GM19397 (cell line): ENCODE measurements around the gene KATNBL1.
"Not testable (repeated sequence)": the region's sequence is repeated elsewhere in the genome, so short reads cannot be mapped to it uniquely, and the experiment has no call there.

Source experiments
- ATAC-seq: cut with Tn5 transposase; IDR thresholded peaks from one replicate; pipeline ENCODE4 v1.9.1; 2021; ENCODE audit warnings: mild to moderate bottlenecking, moderate library complexity; ENCODE audit not compliant: unreplicated experiment

The KATNBL1 gene

DNA sequence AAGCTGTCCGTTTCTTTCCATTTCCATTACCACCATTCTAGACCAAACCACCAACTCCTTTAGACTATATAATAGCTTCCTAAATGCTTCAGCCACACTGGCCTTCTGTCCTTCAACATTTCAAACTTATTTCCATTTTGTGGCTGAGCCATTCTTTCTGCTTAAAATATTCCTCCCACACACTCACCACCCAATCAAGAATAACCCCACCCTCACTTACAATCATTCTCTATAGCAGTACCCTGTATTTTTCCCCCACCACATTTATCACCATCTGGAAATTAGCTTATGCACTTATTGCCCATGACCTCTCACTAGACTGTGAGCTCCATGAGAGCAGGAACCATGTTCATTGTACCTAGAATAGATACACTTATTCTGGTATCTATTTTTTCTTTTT lies 6.6 kb downstream of the KATNBL1 start:
- no peak for ATAC-seq

DNA sequence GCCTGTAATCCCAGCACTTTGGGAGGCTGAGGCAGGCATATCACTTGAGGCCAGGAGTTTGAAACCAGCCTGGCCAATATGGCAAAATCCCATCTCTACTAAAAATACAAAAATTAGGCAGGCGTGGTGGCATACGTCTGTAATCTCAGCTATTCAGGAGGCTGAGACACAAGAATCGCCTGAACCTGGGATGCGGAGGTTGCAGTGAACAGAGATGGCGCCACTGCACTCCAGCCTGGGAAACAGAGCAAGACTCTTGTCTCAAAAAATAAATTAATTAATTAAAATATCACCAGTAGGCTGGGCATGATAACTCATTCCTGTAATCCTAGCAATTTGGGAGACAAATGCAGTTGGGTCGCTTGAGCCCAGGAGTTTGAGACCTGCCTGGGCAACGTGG lies 16.6 kb downstream of the KATNBL1 start:
- not testable (repeated sequence) for ATAC-seq

DNA sequence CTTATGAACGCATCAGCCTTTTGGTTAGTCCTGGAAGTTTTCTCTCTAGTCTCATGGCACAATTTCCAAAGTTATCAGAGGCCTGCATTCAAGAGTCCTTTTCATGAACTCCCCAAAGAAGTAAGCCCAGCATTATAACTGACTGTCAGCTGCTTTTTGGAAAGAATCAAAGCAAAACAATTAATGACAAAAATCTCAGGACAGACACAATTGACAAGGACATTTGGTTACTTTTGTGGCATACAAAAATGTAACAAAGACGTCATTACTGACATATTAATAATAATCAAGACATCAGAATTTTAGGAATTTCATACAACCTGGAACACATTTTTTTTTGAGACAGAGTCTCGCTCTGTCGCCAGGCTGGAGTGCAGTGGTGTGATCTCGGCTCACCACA lies 21.2 kb downstream of the KATNBL1 start:
- ATAC-seq: no peak

DNA sequence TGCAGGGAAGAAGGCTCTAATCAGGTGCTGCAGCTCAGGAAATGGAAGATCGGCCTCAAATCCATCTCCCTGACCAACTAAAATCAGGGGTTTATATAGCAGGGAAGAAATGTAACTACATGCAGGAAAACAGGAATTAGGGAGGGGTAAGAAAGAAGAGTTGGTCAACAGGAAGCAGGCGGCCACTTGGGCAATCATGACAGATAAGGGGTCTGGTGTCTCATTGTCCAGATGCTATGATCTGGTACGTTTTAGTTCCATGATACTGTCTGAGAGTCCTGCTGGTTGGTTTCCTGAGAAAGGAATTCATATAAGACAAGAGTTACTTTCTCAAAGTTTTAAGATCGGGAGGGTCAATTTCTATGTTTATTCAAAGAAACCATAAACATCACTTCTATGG lies 24.2 kb downstream of the KATNBL1 start:
- no peak for ATAC-seq

DNA sequence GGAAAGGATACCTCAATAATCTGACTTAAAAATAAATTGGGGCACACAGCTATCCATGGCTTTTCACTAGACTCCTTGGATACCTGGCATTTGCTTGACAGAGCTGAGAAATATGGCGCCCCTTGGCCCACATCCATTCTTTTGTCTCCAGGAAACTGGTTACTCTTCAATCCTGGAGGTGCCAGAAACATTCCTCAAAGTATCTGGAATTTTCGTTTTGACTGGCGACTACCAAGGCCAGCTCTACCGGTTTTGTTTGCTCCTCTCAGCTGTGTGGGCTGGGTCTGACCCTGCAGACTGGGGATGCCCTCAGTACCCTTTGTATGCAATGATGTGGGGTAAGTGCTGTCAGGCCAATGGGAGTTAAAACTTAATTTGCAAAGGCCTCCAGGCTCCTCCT lies 27.0 kb downstream of the KATNBL1 start:
- no peak for ATAC-seq

DNA sequence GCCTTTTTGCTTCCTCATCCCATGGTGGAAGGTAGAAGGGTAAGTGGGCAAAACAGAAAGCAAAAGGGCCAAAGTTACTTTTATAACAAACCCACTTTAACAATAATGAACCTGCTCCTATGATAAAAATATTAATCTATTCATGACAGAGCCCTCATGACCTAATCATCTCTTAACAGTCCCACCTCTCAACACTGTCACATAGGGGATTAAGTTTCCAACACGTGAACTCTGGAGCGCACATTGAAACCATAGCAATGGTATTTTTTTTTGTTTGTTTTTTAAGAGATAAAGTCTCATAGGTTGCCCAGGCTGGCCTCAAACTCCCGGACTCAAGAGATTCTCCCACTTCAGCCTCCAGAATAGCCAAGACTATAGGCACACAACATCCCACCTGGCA lies 30.7 kb downstream of the KATNBL1 start:
- ATAC-seq: no peak

DNA sequence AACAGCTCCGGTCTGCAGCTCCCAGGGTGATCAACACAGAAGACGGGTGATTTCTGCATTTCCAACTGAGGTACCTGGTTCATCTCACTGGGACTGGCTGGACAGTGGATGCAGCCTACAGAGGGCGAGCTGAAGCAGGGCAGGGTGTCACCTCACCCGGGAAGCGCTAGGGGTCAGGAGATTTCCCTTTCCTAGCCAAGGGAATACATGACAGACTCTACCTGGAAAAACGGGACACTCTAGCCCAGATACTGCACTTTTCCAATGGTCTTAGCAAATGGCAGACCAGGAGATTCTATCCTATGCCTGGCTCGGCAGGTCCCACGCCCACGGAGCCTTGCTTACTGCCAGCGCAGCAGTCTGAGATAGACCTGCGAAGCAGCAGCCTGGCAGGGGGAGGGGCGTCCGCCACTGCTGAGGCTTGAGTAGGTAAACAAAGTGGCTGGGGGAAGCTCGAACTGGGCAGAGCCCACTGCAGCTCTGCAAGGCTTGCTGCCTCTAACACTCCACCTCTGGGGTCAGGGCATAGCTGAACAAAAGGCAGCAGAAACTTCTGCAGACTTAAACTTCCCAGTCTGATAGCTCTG lies 43.8 kb downstream of the KATNBL1 start:
- ATAC-seq: not testable (repeated sequence)

DNA sequence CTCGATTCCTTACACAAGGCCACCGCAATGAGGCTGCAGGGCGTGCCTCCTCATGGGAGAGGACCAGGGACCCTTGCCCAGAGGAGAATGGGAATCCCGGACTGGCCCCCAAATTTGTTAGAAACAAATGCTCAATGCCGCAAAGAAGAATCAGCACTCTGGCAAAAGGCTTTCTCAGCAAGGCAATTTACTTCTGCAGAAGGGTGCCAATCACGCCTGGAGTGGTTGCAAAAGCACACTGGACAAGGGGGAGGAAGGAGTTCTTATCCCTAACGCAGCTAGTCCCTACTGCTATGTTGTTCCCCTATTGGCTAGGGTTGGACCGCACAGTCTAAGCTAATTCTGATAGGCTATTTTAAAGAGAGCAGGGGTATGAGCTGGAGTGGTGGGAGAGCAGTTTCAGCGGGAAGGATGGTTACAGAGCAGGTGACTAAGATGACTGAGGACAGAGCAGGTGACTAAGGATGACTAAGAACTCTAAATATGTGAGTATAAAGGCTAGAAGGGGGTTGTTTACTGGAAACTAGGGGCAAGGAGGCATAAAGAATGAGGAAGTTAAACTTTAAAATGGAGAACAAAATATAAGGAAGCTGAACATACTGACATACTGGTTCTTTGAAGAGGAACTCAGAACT lies 48.5 kb downstream of the KATNBL1 start:
- ATAC-seq: no peak

DNA sequence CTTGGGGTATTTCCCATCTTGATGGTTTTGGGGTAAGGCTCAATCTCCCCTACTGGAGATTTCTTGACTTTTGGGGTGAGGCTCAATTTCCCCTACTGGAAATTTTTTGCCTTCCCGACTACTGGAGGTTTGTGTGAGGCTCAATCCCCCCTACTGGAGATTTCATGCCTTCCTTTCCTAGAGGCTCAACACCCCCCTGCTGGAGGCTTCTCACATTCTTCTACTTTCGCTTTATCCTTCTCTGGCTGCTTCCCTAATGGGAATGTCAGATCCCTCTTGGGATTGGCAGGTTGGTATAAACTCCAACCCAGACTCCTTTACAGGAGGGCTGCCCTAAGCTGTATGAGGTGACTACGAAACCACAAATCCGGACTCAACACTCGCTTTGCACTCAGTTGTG lies 49.2 kb downstream of the KATNBL1 start:
- ATAC-seq: no peak

DNA sequence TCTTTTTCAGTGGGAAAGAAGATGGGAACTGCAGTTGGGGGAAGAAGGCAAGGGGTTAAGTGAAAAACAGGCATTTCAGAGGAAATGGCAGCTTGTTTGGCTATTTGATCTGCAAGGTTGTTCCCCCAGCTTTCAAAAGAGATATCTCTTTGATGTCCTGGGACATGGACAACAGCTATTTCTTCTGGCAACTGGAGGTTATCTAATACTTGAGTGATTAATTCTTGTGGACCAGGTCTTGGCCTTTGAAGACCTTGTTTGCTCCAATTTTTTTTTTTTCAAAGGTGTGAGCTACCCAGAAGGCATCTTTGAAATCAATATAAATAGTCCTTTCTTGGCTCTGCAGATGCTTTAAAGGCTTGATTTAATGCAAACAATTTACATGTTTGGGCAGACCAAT lies 51.5 kb downstream of the KATNBL1 start:
- ATAC-seq: no peak

DNA sequence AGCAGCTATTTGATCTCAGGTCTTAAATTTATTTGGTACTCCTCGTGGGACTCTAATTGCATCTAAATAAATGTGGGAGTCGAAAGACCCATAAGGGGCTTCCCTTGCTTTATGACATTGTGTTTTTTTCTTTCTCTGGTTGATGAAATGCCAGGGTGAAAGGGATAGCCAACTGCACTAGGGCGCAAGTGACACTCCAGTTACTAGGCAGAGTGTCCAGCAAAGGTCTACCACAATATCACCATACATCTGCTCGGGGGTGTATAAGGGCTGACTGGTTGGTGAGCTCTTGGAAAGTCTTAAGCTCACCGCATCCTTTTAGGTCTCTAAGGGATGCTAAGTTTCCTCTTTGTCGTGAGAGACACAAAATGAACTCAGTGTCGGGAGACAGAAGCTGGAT lies 54.0 kb downstream of the KATNBL1 start:
- no peak for ATAC-seq

DNA sequence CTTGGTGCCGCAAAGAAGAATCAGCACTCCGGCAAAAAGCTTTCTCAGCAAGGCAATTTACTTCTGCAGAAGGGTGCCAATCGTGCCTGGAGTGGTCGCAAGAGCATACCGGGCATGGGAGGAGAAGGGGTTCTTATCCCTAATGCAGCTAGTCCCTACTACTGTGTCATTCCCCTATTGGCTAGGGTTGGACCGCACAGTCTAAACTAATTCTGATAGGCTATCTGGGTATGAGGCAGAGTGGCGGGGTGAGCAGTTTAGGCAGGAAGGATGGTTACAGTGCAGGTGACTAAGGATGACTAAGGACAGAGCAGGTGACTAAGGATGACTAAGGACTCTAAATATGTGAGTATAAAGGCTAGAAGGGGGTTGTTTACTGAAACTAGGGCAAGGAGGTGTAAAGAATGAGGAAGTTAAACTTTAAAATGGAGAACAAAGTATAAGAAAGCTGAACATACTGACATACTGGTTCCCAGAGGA lies 55.1 kb downstream of the KATNBL1 start:
- no peak for ATAC-seq

DNA sequence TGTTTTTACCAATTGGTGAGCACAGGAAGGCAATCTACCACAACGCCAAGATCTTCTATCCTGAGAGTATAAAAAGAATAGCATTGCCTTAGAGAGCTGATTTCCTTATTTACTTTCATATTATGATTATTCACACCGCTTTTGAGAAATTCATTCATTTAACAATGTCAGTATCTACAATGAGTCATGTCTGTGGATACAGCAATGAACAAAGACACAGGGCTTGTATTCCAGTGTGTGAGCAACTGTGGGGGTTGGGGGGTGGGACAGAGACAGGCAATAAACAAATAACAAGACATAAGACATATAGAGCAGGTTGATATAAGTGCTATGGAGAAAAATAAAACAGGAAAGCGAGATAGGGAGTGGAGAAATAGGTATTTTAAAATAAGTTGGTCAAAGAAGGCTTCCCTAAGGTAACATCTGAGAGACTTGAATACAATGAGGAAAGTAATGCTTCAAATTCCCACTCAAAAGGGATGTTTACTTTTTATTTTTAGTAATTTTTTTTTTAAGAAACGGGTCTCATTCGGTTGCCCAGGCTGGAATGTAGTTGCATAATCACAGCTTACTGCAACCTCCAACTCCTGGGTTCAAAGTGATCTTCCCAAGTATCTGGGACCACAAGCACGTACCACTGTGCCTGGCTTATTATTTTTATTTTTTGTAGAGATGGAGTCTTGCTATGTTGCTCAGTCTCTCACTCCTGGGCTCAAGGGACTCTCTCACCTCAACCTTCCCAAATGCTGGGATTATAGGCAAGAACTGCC lies 62.3 kb downstream of the KATNBL1 start:
- ATAC-seq: no peak

DNA sequence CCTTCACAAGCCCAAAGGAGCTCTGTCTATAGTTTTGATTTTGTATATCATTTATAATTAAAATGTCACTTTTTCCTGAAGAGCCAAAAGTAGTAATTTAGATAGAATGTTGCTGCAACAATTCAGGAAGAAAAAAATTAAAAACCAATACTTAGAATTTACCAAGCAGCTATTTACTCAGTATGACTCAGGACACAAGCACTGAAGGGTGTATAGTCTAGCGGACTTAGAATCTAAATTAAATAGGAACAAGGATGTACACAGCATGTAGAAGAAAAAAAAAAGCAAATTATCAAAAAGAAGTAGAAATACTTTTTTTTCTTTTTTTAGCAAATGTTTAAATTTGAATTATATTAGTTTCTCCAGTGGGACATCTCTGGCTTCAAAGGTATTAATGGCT lies 76.4 kb downstream of the KATNBL1 start:
- ATAC-seq: no peak

DNA sequence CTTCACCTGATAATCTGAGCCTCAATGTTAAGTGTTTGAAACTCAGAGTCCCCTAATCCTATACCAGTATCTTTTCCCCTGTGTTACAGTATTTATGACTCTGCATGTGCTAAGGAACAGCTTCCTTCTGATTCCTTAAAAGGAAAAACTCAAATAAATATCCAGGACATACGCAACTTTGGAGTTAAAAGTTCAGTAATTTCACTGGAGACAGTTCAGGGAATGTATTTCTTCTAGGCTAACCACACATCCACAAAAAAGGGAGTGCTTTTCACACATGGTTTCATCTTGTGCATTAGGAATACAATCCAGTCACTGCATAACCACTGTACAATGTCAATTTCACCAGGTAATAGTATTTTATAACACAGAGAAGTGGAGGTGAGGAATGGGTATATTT lies 77.0 kb downstream of the KATNBL1 start:
- no peak for ATAC-seq

DNA sequence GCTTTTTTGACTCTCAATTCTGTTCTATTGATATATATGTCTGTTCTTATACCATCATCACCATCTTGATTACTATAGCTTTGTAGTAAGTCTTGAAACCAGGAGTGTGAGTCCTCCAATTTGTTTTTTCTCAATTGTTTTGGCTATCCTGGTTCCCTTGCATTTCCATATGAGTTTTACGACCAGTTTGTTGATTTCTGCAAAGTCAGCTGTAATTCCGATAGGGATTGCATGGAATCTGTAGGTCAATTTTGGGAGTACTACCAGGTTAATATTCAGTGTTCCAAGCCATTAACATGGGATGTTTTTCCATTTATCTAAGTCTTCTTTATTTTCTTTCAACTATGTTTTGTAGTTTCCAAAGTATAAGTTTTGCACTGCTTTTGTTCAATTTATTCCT lies 81.0 kb downstream of the KATNBL1 start:
- no peak for ATAC-seq

DNA sequence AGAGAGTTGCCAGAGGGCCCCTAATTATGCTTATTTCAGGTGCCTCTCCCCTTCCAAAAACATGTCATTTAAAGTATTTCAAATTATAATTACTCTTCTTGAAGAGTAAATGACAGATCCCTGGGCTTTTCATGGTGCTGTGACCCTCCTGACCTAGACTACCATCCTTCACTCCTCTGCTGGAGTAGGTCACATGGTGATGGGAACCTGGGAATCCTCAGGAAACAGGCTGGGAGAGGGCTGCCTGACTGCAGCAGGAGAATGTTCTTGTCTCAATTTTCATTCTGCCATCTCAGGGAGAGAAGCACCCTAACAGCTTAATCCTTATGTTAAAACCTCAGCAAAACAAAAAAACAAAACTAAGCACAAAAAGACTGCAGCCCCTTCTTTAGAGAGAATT lies 83.4 kb downstream of the KATNBL1 start:
- ATAC-seq: no peak

DNA sequence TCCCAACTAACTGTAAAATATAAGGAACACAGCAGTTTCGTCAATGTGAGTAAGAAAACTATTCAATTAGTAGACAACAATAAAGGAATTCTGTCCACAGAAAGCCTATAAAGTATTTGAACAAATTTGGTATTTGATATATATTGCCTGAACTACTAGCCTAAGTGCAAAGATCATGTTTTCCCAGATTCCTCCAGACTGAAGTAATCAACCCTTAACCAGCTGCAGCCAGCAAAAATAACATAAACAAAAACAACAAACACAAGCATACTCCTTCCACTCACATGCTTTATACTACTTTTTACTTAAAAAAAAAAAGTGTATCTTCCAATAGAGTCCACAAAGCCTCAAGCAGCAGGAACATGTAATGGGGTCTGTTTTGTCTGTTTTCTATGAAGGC lies 84.0 kb downstream of the KATNBL1 start:
- ATAC-seq: no peak

DNA sequence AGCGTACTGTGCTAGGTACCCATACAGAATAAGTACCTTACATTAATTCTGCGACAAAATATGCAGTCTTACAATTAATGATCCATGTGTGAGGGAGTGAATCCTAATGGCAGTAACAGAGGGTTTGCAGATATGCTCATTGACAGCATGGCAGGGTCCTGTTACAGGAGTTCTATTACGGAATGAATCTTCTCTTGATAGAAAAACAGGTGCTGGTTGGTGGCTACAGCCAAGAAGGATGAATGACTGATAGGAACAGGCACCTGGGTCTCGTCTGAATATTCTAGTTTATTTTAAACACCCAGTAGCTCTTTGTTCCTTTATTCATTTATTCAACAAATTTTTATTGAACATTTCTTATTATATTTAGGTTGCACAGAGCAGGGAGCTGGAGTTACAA lies 85.2 kb downstream of the KATNBL1 start:
- ATAC-seq: no peak

DNA sequence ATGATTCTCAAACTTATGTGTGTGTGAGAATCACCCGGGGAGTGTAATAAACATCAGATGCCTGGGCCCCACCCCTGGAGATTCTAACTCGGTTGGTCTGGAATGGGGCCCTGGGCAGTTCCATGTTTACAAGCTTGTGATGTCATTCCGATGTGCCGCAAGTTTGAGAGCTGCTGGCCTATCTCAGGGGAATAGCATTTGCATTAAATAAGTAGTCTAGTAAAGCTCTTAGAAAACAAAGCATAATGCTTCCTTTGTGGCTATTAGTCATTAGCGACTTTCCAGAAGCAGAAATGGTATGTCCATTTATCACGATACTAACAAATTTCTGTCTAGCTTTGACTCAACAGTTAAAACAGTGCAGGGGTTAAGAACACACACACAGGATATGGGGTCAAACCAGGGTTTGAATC lies 87.1 kb downstream of the KATNBL1 start:
- no peak for ATAC-seq

DNA sequence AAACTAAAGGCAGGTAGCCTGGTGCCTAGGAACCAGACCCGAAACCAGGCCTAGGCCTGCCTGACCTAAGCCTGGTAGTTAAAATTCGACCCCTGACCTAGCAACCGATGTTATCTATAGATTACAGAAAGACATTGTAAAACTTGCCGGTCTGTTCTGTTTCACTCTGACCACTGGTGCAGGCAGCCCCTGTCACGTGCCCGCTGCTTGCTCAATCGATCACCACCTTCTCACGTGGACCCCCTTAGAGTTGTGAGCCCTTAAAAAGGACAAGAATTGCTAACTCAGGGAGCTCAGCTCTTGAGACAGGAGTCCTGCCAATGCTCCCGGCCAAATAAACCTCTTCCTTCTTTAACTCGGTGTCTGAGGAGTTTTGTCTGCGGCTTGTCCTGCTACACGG lies 88.1 kb downstream of the KATNBL1 start:
- ATAC-seq: not testable (repeated sequence)

DNA sequence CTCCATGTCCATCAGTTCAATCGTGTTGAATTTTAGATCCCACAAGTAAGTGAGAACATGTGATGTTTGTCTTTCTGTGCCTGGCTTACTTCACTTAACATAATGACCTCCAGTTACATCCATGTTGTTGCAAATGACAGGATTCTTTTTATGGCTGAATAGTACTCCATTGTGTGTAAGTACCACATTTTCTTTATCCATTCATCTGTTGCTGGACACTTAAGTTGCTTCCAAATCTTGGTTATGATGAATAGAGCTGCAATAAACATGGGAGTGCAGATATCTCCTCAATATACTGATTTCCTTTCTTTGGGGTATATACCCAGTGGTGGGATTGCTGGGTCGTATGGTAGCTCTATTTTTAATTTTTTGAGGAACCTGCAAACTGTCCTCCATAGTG lies 89.5 kb downstream of the KATNBL1 start:
- ATAC-seq: not testable (repeated sequence)
